Epithelial cell of proximal tubule (primary cell): ENCODE measurements around the gene THAP2. TPM values are rescaled to one million over a fixed set of nuclear protein-coding genes. Genes with fewer than 3 reads are reported as not detected.

Experiments
- DNase-seq: peaks from one replicate; pipeline ENCODE4 v3.0.0-alpha.2; 2011; ENCODE audit warnings: low read depth
- H3K4me3 ChIP-seq: 2 replicates; pipeline ENCODE4 v1.5.1; 2011; ENCODE audit warnings: low read depth, mild to moderate bottlenecking, low read length
- total RNA-seq: library from RNA; depleted of rRNA; stranded (reverse); fragments of >200 nt; gene quantifications from 2 replicates; pipeline ENCODE4 v1.2.3, GENCODE V29; 2015
- TF ChIP-seq, protein P1 (sequence below): conservative IDR thresholded peaks from 2 replicates; pipeline ENCODE4 v1.5.1; 2012; ENCODE audit warnings: low read depth, mild to moderate bottlenecking, low read length

Gene THAP2
- total RNA-seq, 1 donor from 2014 or later, result 1.4 TPM

DNA sequence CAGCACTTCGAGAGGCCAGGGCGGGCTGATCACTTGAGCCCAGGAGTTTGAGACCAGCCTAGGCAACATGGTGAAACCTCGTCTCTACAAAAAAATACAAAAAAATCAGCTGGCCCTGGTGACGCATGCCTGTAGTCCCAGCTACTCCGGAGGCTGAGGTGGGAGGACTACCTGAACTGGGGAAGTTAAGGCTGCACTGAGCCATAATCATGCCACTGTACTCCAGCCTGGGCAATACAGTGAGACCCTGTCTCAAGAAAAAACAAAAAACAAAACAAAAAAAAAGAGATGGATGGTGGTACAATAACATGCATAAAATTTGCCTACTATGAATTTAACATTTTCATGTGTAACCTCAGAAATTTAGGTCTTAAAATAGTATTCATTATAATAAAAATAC is 2.2 kb downstream of the THAP2 start:
- DNase-seq, result no peak
- no peak overlapping the region for H3K4me3 ChIP-seq
- TF ChIP-seq, protein P1, sequence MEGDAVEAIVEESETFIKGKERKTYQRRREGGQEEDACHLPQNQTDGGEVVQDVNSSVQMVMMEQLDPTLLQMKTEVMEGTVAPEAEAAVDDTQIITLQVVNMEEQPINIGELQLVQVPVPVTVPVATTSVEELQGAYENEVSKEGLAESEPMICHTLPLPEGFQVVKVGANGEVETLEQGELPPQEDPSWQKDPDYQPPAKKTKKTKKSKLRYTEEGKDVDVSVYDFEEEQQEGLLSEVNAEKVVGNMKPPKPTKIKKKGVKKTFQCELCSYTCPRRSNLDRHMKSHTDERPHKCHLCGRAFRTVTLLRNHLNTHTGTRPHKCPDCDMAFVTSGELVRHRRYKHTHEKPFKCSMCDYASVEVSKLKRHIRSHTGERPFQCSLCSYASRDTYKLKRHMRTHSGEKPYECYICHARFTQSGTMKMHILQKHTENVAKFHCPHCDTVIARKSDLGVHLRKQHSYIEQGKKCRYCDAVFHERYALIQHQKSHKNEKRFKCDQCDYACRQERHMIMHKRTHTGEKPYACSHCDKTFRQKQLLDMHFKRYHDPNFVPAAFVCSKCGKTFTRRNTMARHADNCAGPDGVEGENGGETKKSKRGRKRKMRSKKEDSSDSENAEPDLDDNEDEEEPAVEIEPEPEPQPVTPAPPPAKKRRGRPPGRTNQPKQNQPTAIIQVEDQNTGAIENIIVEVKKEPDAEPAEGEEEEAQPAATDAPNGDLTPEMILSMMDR, result no peak

- no peak overlapping the region for H3K4me3 ChIP-seq
- TF ChIP-seq, protein P1, result no peak
- DNase-seq, result no peak
Measured at GRCh38 chr12:71671311-71671710, 7.2 kb downstream of the THAP2 start.

DNA sequence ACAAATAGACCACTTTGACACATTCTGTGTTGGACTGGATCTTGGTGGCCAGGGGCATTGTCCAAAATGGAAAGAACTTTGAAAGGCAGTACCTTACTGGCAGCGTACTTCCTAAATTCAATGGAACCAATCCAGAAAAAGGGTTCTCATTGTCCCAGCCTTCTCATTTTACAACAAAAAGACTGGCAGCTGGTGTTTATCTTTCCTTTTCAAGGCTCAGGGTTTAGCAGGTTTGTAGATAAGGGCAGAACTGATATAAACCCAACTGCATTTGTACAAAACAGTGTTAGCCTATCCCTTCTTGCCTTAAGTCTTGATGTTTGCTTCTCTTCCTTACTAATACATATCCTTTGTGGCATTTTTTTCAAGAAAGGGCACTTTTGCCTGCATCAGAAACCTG is 7.7 kb downstream of the THAP2 start:
- no peak overlapping the region for H3K4me3 ChIP-seq
- no peak for DNase-seq
- TF ChIP-seq, protein P1, result no peak

- DNase-seq, result no peak
- TF ChIP-seq, protein P1, result no peak
- H3K4me3 ChIP-seq, result no peak overlapping the region
Measured at GRCh38 chr12:71682466-71682865, 18.4 kb downstream of the THAP2 start.

GRCh38 chr12:71683633-71684032 is 19.5 kb downstream of the THAP2 start:
- H3K4me3 ChIP-seq, result no peak overlapping the region
- TF ChIP-seq, protein P1, result no peak
- no peak for DNase-seq

DNA sequence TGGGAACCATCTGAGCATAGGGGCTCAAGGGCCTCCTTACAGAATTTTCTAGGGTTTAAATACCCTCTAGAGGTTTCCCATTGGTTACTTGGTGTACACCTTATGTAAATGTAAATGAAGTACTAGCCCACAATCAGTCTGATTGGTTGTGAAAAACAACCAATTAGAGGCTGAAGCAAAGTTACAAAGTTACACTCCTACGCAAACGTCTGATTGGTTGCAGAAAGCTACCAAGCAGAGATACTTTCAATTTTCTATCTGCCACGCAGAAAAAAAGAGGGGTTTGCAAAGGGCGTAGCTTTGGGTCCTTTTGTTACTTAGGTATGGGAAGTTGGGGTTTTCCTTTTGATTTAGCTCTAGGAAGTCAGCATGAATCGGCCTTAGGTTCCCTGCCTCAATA is 20.0 kb downstream of the THAP2 start:
- TF ChIP-seq, protein P1, result no peak
- DNase-seq, result no peak
- peak overlapping the region; percentile 32 for H3K4me3 ChIP-seq

DNA sequence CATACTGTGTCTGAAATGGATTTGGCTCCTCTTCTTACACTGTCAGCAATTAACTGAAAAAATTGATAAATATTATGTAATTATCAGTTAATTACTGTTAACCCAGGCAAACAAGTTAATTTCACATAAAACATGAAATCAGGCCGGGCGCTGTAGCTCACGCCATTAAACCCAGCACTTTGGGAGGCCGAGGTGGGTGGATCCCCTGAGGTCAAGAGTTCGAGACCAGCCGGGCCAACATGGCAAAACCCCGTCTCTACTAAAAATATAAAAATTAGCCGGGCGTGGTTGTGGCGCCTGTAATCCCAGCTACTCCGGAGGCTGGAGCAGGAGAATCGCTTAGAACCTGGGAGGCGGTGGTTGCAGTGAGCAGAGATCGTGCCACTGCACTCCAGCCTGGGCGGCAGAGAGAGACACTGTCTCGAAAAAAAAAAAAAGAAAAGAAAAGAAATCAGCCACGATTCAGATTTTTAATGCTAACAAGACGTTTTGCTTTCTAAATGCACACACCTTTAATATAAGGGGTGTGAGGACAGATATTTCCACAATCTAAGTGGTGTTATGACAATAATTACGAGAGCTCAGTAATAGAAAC is 21.3 kb downstream of the THAP2 start:
- DNase-seq, result no peak
- peak overlapping the region; percentile 70 for H3K4me3 ChIP-seq
- TF ChIP-seq, protein P1, result no peak
